HG03565 (cell line): ENCODE results near the gene SCGN.
"Not testable (repeated sequence)": the region's sequence is repeated elsewhere in the genome, so short reads cannot be mapped to it uniquely, and the experiment has no call there.

Source experiments
- ATAC-seq: cut with Tn5 transposase; IDR thresholded peaks from one replicate; pipeline ENCODE4 v1.9.1; 2021; ENCODE audit warnings: mild to moderate bottlenecking, moderate library complexity; ENCODE audit not compliant: unreplicated experiment

SCGN gene

DNA sequence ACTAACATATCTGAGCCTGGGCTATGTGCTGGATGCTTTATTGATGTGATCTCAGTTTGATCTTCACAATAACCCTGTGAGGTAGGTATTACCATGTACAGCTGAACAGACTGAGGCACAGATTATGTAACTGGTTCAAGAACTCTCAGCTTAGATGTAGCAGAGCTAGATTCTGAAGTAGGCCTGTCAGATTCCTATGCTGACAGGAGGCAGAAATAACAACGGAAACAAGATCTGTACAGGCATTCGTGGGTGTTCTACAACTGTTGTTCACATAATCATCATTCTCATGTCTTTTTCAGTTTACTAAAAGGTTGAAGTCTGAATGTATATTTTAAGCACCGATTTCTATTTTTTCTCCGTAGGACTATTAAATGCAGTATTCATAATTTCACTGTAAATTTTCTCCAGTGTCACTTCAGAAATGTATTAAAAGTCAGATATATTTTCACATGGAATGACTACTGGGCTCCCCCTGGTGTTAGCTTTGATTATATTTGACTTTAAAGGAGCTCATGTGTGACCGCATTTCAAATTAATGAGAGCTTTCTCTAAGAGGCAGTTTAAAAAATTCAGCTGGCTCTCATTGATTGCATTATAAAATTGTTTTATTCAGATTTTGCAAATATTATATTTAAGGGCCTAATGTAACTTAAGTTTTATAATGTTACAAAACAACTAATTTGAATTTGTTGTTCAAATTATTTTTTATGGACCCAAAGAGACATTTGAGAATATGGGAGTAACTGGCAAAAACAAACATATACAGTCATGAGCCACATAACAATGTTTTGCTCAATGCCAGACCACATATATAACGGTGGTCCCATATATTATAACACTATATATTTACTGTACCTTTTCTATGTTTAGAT lies 66.1 kb downstream of the SCGN start:
- no peak for ATAC-seq

DNA sequence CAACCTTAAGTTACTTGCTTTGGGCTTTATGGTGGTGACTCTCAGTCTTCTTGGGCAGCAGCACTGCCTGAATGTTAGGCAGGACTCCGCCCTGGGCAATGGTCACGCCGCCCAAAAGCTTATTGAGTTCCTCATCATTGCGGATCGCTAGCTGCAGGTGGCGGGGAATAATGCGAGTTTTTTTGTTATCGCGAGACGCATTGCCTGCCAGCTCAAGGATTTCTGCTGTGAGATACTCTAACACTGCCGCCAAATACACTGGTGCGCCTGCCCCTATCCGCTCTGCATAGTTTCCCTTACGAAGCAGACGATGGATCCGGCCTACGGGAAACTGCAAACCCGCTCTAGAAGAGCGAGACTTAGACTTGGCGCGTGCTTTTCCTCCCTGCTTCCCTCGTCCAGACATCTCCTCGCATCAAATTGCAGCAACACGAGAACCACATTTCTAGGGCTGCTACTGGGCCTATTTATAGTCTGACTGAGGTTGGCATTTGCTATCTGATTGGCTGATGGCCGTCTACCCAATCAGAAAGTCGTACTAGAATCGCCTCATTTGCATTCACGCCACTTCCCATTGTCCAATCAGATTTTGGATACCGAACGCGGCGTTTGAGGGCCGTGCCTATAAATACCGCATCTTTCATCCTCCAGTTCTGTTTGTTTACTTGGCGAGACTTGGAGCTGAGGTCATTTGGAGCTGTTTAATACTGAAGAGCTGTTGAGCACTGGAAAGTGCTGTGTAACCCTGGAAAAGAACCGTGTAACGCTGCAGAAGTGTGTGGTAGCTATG lies 74.3 kb downstream of the SCGN start:
- ATAC-seq = no peak

DNA sequence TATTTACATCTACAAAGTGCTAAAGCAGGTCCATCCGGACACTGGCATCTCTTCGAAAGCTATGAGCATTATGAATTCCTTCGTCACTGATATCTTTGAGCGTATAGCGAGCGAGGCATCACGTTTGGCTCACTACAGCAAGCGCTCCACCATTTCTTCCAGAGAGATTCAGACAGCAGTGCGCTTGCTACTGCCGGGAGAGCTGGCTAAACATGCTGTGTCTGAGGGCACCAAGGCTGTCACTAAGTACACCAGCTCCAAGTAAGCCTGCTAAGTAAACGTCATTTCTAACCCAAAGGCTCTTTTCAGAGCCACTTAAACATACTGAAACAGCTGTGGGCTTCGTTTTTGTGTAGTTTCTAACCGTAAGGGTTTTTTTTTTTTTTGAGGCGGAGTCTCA lies 75.0 kb downstream of the SCGN start:
- ATAC-seq = no peak

DNA sequence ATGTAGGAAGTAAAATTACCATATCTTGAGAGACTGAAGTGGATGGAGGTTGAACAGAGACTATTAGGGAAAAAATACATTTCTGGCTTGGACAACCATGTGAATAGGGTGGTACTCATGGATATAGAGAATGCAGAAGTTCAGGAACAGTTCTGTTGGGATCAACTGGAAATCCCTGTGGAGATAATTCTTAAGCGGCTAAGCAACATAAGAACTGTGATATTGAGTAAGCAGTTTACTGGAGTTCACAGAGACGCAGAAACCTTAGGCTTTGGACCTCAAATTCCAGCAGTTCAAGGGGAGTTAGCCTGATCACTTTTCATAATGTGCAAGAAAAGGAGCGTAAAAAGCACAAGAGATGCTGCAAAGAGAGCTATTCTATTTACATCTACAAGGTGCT lies 78.9 kb downstream of the SCGN start:
- ATAC-seq = no peak

DNA sequence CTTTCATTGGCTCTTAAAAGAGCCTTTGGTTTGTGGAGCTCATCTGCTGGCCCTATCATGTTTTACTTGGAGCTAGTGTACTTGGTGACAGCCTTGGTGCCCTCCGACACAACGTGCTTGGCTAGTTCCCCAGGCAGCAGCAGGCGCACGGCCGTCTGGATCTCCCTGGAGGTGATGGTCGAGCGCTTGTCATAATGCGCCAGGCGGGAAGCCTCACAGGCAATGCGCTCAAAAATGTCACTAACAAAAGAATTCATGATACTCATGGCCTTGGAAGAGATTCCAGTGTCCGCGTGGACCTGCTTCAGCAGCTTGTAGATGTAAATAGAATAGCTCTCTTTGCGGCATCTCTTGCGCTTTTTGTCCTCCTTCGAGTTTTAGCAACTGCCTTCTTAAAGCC lies 79.7 kb downstream of the SCGN start:
- ATAC-seq = no peak

DNA sequence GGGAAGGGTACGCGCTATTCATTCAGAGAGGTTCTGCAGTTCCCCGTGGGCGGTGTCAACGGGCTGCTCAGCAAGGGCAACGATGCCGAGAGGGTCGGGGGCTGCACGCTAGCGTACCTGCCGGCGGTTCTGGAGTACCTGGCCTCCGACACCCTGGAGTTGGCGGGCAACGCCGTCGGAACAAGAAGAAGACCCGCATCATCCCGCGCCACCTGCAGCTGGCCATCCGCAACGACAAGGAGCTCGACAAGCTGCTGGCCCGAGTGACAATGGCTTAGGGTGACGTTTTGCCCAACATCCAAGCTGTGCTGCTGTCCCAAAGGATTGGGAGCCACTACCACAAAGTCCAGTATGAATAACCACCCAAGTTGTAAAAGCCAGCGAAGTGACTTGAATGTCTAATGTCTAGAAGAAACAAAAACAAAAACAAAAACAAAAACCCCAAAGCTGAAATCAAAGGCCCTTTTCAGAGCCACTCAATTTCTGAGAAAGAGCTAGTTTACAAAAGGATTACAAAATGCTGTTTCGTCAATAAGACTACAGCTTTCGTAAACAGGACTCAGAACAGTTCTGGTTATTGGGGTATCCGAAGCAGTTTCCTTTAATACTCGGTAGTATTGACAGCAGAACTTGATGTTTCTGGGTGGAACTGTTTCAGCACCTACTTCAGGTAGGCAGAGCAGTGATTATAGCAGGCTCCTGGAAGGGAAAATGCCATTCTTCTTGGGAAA lies 80.6 kb downstream of the SCGN start:
- ATAC-seq = no peak

DNA sequence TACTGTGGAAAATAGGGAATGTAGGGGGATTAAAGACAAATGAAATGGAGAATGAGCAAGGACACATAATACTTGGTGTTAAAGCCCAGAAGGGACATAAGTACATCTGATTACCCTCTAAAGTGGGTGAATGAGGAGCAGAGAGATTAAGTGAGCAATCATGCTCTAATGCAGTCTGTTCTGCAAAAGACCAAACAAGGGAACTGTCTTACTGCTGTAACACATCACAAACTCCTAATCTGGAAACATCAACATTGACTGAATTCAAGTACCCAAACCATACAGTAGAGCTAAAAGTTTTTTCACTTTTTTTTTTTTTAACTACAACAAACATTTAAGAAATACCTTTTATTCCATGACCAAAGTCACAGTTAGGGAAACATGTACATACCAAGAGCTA lies 83.2 kb downstream of the SCGN start:
- no peak for ATAC-seq

DNA sequence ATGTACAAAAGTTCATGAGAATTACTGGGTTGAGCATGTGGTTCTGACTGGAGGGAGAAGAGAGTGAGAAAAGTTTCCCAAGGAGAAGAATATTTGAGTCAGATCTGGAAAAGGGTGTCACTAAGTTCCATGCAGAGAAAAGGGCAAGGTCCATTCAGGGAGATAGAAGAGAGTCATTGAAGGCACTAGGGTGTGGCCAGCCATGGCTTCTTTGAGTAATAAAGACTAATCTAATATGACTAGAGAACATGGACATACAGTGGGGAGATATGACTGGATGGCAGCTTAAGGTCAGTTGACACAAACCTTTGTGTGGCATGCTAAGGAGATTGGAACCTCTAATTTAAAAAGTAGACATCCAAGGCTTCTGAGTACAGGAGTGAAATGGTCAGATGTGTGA lies 91.9 kb downstream of the SCGN start:
- no peak for ATAC-seq

DNA sequence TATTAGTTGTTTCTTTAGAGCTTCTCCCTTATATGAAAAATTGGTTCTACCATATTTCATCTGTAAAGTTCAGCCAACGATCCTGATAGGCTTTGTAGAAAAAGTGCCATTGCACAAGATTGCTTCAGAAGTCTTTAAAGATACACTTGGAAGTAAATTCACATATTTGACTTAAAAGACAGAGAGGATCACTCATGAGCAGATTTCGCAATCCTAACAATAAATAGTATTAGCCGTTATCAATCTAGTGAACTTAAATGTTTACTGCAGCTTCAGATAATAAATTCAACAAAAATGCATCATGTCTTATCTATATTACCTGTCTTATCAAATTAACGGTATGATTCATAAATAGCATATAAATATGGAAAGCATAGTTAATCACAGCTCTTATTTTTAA lies 93.8 kb downstream of the SCGN start:
- ATAC-seq = no peak

DNA sequence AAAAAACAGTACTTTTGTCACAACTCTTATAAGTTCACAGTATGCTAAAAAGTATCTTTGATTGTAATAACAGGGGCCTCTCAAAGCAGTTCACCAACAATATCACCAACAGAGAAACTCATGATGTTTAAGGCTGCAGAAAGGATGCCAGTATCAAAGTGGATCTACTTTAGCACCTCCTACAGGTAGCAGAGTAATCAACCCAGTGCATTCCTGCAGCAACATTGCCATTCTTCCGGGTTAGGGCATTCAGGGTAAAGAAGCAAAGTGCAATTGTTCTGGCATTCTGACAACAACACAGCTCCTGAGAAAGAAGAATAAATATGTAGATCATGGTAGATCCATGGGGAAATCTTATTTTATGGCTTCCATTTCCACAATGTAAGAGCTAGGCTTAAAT lies 95.0 kb downstream of the SCGN start:
- ATAC-seq = no peak

DNA sequence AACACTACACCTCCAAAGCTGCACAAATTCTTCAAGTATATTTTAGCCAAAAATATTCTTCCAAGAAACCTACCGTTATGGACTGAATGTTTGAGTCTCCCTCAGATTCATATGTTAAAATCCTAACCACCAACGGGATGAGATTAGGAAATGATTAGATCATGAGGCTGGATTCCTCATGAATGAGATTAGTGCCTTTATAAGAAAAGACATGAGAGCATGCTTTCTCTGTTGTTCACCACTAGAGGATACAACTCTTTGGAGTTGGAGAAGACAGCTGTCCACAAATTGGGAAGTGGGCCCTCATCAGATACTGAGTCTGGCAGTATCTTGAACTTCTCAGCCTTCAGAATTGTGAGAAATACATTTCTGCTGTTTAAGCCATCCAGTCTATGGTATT lies 95.5 kb downstream of the SCGN start:
- no peak for ATAC-seq

DNA sequence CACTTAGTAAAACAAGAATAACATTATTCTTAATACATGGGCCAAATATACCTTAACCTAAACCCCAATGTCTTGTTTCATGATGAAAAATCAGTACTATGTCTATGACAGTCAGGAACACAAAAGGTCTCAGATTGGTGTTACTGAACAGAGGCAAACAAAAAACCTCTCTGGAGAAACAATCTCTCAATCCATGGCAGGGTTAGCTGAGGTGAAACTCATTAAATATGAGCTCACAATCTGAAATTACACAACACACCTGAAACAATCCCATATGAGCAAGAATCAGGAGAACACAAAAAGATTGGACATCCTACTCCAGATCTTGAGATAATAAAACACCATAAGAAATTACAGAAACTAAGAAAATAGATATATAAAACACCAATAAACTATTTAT lies 96.0 kb downstream of the SCGN start:
- no peak for ATAC-seq

DNA sequence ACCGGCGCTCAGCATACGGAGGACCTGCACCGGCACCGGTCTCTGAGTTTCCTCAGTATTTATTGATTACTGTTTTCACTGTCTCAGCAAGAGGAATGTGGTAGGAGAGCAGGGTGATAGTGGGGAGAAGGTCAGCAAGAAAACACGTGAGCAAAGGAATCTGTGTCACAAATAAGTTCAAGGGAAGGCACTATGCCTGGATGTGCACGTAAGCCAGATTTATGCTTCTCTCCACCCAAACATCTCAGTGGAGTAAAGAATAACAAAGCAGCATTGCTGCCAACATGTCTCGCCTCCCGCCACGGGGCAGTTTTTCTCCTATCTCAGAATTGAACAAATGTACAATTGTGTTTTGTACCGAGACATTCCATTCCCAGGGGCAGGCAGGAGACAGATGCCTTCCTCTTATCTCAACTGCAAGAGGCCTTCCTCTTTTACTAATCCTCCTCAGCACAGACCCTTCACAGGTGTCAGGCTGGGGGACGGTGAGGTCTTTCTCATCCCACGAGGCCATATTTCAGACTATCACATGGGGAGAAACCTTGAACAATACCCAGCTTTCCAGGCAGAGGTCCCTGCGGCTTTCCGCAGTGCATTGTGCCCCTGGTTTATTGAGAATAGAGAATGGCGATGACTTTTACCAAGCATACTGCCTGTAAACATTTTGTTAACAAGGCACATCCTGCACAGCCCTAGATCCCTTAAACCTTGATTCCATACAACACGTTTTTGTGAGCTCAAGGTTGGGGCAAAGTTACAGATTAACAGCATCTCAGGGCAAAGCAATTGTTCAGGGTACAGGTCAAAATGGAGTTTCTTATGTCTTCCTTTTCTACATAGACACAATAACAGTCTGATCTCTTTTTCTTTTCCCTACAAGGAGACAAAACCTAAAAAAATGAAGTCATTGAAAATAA lies 96.8 kb downstream of the SCGN start:
- not testable (repeated sequence) for ATAC-seq

DNA sequence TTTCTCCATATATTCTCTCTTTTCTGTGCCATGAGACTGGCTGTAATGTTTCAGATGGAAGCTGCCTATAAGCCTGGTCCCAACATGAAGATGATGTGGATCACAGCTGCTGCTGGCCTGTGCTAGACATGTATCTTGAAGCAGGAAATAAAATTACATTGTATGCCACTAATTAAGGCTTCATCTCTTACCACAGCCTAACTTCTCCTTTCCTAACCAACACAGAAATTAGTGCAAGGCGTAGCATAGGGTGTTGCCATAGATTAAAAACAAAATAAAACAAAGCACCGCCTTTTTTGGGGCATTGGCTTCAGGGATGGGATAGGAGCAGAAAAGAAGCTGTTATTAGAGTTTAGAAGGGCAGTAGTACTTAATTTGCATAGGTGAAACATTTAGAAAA lies 97.8 kb downstream of the SCGN start:
- ATAC-seq = no peak

DNA sequence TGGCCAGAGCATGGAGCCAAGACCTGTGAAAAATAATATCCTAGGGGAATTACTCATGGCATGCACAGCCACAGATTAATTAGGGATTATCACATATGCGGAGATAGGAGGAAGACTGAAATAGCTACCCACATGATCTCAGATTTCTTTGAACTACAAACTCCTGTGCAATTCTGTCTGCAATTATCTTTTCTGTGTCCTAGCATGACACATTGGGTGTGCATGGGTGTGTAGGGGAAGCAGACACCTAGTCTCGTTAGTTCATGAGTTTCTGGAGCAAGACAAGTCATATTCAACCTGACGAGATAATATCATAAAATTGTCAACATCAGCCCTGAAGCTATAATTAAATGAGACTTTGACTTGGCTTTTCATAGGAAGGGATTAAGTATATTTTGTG lies 98.9 kb downstream of the SCGN start:
- no peak for ATAC-seq
